ENCODE data around the gene KDM4B.
"Not testable (repeated sequence)": the region's sequence is repeated elsewhere in the genome, so short reads cannot be mapped to it uniquely, and the experiment has no call there.

KDM4B gene

DNA sequence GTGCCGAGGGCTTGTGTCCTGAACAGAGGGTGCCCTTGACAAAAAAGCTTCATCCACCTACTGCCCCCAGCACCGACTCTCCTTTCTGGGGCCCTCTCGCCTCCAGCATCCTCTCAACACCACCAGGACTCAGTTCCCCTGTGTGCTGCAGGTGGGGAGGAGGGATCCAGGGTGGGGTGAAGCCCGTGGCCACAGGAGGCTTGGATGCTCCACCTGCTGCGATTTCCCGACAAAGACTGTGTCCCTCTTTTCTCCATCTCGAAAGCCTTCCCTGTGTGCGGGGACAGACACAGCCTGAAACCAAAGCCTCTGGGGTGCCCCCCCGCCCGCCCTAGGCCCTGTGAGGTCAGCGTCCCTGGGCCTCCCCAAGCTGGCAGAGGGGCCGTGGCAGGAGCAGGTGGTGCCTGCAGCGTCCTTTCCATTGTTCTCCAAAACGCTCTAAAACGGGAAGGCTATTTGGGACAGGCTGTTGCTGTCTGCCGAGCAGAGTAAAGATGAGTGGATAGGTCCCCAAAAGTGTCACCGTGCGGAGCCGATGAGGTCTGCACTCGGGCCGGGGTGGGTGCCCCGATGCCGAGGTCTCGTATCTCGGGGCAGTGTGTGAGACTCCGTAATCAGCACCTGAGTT lies 186.0 kb downstream of the KDM4B start:
- no peak for DNase-seq

DNA sequence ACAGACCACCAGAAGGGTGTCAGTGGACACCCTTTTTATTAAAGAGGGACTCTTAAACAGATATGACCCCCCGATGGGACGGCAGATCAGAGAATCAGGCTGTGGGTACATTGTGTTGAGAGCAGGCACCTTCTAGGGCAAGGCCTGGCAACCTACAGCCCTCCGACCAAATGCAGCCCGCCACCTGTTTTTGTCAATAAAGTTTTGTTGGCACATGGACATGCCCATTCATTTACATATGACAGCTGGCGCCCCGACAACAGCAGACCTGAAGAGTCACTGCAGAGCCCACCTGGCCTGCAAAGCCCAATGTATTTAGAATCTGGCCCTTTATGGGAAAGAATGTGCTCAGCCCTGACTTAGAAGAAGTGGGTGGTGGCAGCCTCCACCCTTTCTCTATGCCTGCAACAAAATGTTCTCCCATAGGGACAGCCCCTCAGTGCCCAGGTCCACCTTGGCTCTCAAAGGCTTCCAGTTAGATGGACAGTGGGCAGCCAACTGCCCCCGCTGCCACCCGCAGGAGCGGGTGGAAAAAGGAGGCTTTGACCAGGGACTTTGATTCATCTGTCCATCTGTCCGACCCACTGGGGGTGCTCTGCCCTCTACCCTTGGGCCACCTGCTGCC lies 186.8 kb downstream of the KDM4B start:
- DNase-seq: no peak

DNA sequence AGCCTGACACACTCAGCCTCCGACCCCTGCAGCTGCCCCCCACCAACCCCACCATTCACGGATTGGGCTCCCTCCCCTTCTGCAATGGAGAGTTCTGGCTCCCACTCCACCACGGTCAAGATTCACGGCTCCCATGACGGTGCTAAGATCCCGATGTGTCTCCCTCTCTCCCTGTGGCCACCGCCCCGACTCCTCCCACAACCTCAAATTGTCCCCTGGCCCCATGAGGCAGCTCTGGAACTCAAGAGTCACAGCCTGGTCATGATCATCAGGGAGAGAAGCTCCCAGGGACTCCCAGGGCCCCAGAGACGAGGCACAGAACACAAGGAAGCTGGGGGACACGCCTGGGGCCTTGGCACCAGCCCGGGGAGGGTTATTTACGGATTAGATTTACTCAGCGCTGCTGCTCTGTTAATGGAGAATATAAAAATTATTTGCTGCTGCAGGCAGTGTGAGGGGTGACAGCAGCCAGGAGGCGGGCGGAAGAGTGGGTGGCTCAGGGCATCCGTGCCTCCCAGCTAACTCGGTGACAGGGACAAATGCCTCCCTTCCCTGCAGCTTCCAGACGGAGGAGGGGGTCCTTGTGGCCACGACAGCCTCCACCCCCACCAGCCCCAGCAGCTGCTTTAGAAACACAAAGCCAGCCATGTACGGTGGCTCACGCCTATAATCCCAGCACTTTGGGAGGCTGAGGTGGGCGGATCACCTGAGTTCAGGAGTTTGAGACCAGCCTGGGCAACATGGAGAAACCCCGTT lies 187.5 kb downstream of the KDM4B start:
- no peak for DNase-seq

DNA sequence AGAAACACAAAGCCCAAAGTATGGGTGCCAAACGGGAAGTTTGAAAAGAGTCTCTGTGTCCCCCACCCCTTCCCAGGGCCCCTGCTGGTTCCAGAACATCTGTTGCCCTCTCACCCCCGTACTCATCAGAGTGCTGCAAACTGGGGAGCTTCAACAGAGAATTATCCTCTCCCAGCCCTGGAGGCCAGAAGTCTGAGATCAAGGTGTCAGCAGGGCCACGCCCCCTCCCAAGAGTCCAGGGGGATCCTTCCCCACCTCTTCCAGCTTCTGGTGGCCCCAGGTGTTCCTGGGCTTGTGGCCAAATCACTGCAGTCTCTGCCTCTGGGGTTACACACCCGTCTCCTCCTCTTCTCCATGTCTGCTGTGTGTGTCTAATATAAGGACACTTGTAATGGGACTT lies 188.3 kb downstream of the KDM4B start:
- no peak for DNase-seq

DNA sequence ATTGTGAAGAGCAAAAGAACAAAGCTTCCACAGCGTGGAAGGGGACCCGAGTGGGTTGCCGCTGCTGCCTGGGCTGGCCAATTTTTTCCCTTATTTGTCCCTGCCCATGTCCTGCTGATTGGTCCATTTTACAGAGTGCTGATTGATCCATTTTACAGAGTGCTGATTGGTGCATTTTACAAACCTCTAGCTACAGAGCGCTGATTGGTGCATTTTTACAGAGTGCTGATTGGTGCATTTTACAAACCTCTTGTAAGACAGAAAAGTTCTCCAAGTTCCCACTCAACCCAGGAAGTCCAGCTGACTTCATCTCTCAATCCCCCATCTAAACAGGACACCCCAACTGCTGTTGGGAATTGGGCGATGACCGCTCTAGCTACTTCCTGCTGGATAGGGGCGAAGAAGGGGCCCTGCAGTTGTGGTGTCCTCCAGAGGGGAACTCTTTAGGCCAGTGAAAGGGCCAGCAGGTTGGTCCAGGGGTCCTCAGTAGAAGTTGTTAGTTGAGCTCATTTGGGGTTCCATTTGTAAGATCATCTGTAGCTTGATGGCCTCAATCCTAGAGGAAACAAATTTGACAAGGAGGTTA lies 189.7 kb downstream of the KDM4B start:
- not testable (repeated sequence) for DNase-seq

DNA sequence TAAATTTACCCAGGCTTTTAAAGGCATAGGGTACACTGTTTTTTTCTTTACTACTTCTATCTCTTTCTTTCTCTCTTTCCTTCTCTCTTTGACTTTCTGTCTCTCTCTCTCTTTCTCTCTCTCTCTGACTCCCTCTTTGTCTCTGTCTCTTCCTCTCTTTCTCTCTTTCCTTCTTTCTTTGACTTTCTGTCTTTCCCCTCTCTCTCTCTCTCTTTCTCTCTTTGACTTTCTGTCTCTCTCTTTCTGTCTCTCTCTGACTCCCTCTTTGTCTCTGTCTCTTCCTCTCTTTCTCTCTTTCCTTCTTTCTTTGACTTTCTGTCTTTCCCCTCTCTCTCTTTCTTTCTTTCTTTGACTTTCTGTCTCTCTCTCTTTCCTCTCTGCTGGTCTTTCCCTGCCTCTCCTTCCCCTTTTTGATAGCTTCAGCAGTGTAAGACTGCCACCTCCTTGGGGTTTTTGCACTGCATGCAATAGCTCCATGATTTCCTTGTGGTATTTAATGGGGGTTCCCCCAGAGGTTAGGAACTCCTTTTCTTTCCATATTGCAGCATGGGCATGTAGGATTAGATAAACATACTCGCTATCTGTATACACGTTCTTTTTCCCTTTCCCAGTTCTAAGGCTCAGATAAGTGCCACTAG lies 191.4 kb downstream of the KDM4B start:
- not testable (repeated sequence) for DNase-seq

DNA sequence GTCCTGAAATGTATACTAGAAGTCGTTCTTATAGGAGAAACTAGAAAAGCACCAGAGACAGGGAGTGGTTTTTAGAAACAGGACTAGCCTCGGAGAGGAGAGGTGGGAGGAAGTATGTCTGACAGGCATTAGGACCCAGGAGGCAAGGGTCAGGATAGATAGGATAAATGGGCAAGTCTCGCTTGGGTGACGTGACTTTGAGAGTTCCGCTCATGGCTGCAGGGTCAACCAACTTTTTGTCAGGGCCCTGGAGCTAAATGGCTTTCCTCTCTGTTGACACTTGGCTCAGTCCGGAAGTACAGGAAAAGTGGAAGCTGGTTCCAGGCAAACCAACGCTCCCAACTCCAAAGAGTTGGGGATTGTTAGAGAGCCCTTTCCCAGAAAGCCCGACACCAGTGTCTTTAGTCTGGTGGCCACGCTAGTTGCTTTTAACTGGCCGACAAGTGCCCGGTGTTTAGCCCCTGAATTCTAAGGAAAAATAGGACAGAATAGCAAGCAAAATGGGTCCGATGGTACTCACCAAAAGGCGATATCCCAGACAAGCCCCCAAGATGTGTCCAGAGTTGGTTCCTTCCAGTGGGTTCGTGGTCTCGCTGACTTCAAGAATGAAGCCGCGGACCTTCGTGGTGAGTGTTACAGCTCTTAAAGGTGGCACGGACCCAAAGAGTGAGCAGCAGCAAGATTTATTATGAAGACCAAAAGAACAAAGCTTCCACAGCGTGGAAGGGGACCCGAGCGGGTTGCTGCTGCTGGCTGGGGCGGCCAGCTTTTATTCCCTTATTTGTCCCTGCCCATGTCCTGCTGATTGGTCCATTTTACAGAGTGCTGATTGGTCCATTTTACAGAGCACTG lies 196.2 kb downstream of the KDM4B start:
- DNase-seq: not testable (repeated sequence)

DNA sequence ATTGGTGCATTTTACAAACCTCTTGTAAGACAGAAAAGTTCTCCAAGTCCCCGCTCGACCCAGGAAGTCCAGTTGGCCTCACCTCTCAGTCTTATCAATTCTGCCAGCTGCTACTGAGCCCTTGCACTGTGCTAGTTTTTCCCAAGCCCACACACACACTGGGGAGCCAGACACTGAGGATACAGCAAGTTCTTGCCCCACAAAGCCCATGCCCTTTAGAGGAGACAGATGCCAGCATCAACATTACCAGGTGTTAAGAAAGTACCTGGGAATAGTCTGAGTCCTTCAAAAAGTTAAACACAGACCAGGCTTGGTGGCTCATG lies 196.7 kb downstream of the KDM4B start:
- no peak for DNase-seq

DNA sequence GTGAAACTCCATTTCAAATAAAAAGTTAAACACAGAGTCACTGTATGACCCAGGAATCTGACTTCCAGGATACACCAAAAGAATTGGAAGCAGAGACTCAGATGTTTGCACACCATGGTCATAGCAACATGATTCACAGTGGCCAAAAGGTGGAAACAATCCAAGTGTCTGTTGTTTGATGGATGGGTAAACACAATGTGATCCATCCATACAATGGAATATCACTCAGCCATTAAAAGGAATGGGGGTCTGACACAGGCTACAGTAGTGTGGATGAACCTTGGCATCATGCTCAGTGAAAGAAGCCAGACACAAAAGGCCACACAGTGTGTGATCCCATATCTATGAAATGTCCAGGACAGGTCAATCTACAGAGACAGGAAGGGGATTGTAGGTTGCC lies 197.3 kb downstream of the KDM4B start:
- no peak for DNase-seq

DNA sequence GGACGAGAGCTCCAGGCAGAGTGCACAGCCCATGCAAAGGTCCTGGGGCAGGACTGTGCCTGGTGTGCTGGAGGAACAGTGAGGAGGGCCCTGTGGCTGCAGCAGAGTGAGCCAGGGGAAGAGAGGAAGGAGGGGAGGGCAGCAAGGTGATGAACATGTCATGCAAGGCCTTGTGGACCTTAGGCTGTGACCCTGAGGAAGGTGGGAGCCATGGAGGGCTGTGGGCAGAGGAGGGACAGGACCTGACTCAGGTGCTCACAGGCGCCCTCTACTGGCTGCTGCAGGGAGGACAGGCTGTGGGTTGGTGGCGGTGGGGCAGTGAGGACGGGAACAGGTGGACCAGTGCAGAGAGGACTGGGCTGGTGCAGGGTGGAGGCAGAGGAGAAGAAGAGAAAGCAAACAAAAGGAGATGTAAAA lies 201.4 kb downstream of the KDM4B start:
- DNase-seq: no peak

DNA sequence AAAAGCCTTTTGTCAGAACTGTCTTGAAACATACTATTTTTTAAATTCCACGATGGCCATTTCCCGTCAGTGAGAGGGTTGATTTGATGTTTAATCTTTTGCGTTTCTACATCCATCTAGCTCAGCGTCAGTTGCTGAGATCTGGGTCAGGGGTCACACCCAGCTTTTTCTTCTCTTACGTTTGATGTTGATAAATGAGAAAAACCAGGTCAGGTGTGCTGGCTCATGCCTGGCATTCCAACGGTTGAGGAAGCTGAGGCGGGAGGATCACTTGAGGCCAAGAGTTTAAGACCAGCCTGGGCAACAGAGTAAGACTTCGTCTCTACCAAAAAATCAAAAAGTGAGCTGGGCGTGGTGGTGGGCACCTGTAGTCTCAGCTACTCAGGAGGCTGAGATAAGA lies 202.8 kb downstream of the KDM4B start:
- DNase-seq: no peak

DNA sequence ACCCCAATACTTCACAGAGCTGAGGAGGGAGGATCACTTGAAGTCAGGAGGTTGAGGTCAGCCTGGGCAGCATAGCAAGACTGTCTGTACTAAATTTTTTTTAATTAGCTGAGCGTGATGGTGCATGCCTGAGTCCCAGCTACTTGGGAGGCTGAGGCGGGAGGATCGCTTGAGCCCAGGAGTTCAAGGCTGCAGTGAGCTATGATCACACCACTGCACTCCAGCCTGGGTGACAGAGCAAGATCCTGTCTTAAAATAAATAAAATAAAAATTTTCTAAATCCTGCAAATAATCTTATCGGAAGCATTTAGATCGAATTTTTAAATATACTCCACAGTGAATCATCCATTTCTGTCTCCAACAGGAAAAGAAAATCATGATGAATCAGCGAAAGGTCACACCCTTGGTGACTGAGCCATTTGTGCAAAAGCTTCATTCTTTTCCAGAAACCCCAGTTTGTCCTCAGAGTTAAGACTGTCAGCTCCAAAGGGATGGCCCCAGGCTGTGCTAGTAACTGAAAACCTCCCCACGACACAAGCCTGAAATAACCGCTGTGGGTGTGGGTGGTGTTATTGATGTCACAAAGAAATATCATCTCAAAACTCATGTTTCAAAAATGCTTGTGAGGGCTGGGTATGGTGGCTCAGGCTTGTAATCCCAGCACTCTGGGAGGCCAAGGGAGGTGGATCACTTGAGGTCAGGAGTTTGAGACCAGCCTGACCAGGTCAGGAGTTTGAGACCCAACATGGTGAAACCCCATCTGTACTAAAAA lies 204.1 kb downstream of the KDM4B start:
- no peak for DNase-seq

DNA sequence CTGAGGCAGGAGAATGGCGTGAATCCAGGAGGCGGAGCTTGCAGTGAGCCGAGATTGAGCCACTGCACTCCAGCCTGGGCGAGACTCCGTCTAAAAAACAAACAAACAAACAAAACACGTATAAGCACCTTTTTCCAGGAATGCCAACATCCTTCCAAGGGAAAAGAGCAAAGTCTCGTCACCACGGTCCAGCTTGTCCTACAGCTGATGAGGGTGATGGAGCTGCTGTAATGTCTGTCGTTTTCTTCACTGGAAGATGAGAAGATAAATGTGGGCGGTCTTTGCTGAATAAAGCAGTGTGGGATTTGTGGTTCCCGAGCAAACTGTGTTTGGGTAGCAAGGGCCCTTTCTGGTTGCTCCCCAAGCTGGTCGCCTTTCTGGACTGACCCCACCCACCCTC lies 205.1 kb downstream of the KDM4B start:
- no peak for DNase-seq

DNA sequence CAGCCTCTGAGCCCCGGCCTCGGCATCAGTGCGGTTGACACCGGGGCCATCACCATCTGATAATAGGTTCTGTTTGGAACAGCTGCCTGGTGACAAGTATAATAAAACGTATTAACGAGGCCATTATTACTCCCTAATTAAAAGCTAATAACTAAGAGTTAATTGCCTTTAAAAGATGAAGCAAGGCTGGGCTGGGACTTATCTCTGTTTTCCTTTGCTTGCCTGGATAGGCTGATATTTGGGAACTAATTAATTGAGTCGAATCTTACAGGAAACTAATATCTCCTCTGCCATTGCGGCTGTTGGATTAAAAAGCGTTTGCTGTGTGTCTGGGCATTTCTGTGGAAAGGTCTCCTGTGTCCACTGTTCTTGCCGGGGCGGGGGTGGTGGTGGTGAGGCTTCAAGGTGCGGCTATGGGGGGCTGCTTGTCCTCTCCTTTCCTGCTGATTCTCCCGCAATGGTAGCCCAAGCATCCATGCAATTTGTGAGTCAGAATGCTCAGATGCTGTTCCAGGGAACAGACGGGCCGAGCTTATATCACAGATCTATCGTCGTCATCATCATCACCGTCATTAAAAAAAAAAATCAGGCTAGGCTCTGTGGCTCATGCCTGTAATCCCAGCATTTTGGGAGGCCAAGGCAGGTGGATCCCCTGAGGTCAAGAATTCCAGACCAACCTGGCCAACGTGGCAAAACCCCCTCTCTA lies 209.0 kb downstream of the KDM4B start:
- no peak for DNase-seq

DNA sequence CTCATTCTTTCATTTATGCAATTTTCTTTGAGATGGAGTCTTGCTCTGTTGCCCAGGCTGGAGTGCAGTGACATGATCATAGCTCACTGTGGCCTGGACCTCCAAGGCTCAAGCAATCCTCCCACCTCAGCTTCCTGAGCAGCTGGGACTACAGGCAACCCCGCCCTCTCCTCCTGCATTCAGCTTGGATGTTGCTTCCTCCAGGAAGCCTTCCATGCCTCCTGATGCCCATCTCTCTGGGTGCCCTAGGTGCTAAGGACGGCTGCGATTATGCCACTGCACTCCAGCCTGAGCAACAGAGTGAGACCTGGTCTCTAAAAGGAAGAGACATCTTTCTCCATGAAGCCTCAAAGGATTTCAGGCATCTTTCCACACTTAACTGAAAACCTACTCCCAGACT lies 209.9 kb downstream of the KDM4B start:
- DNase-seq: no peak

DNA sequence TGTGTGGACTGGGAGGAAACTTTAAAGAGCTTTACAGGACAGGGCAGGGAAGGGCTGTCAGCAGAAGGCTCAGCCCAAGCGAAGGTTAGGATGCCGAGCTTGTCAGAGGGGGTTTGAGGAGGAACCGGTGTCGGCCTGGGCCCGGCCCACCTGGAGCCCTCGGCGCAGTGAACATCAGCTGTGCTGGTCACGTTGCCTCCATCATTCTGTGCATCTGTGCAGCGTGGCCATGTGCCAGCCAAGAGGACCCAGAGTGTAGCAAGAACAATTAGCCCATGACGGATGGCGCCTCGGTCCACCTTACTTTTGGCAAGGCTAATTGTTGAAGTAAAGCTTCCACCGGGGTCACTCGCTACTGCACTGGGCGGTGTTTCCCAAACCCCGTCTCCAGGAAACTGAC lies 210.3 kb downstream of the KDM4B start:
- no peak for DNase-seq

DNA sequence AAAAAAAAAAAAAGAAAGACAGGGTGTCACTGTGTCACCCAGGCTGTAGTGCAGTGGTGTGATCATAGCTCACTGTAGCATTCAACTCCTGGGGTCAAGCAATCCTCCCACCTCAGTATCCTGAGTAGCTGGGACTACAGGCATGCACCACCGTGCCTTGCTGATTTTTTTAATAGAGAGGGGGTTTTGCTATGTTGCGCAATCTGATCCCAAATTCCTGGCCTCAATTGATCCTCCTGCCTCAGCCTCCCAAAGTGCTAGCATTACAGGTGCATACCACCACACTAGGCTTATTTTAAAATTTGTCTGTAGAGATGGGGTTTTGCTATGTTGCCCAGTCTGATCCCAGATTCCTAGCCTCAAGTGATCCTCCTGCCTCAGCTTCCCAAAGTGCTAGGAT lies 212.4 kb downstream of the KDM4B start:
- no peak for DNase-seq

DNA sequence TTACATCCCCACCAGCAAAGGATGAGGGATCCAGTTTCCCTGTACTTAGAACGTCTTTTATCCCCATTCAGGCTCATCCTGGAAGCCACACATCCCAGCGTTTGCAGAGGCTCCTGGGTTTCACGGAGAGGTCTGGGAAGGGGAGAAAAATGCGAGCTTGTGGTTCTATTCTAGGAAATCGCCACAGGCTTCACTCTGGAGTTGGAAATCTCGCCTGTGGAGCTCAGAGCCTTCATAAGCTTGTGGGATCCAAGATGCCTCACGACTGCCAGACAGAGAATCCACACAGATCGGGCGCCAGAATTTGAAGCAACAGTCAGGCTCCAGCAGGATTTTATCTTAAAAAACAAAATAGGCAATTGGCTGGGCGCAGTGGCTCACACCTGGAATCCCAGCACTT lies 213.8 kb downstream of the KDM4B start:
- DNase-seq: no peak

DNA sequence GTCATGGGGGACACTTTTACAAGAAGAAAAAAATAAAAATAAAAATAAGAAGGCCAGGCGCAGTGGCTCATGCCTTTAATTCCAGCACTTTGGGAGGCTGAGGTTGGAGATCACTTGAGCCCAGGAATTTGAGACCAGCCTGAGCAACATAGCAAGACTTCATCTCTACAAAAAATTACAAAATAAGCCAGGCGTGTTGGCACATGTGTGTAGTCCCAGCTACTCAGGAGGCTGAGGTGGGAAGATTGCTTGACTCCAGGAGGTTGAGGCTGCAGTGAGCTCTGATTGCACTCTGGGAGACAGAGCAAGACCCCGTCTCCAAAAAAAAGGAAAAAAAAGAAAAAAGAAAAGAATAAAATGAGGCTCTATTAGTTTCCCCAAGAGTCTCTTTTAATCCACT lies 214.7 kb downstream of the KDM4B start:
- DNase-seq: no peak

DNA sequence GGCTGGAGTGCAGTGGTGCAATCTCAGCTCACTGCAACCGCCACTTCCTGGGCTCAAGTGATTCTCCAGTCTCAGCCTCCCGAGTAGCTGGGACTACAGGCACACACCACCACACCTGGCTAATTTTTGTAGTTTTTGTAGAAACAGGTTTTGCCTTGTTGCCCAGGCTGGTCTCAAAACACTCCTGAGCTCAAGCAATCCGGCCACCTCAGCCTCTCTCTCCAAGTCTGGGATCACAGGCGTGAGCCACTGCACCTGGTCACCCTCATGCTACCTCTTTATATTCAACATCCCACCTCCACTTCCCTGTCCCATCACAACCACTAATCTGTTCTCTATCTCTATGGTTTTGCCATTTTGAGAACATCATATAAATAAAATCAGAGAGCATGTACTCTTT lies 216.0 kb downstream of the KDM4B start:
- no peak for DNase-seq

Data from KG1 (cell line).